A549 (cell line): ENCODE data around the gene PTPRD. TPM values are rescaled to one million over a fixed set of nuclear protein-coding genes. Genes with fewer than 3 reads are reported as not detected.

ENCODE experiments used
- ATAC-seq, 2 experiments: fragments of 200-7000 bp in 1 of 2; fragments of >200 bp in 1 of 2; cut with Nextera tagmentation in 1 of 2; cut with Tn5 transposase in 1 of 2; 3 replicates each; pipeline versions ENCODE4 v1.8.0 to v1.9.1; 2018 to 2020; ENCODE audit warnings: mild to moderate bottlenecking in 1 of 2, moderate library complexity in 1 of 2
- CTCF ChIA-PET: fragments of 300-600 bp; sonication (Branson Sonifier 250); formaldehyde crosslinking; extraction: SDS; loops from one replicate; lab custom pipeline; 2021; ENCODE audit warnings: antibody characterized with exemption, inconsistent platforms; lab: Yijun Ruan, JAX
- POLR2A ChIA-PET: fragments of 350-600 bp; formaldehyde crosslinking; extraction: SDS; loops from one replicate; lab custom pipeline; 2021; ENCODE audit warnings: antibody characterized with exemption, inconsistent platforms; lab: Yijun Ruan, JAX
- DNase-seq, 2 experiments: peaks; one replicate each; pipeline versions ENCODE4 v3.0.0 to v3.0.0-alpha.2; 2011 to 2016; ENCODE audit warnings: low read depth in 1 of 2, low spot score in 1 of 2
- FAIRE-seq: peaks from 2 replicates; lab custom pipeline; 2011; peaks lifted over from hg19 to GRCh38; lab: Jason Lieb, UNC
- H3K27ac ChIP-seq, 2 experiments: fragments of >200 bp; sonication (Bioruptor Twin); formaldehyde crosslinking; 3 replicates each; pipeline ENCODE4 v1.5.1; 2016 to 2017
- H3K4me1 ChIP-seq: fragments of >200 bp; sonication (Bioruptor Twin); formaldehyde crosslinking; 3 replicates; pipeline ENCODE4 v1.6.1; 2016
- H3K4me2 ChIP-seq: fragments of >200 bp; sonication (Bioruptor Twin); formaldehyde crosslinking; 3 replicates; pipeline ENCODE4 v1.6.1; 2016
- H3K4me3 ChIP-seq: fragments of >200 bp; sonication (Bioruptor Twin); formaldehyde crosslinking; 3 replicates; pipeline ENCODE4 v1.5.1; 2016
- H3K9me3 ChIP-seq: fragments of >200 bp; sonication (Bioruptor Twin); formaldehyde crosslinking; 3 replicates; pipeline ENCODE4 v1.6.1; 2016
- CBX8 ChIP-seq: fragments of 200-600 bp; sonication (generic); IDR thresholded peaks from 2 replicates; pipeline ENCODE4 v1.6.1; 2016
- CEBPB ChIP-seq, 2 experiments: fragments of >200 bp in 1 of 2; sonication (Bioruptor Twin) in 1 of 2; formaldehyde crosslinking in 1 of 2; IDR thresholded peaks; 2 replicates each; pipeline ENCODE4 v1.6.1; 2012 to 2016
- CHD2 ChIP-seq: fragments of 150-350 bp; IDR thresholded peaks from 2 replicates; pipeline ENCODE4 v1.6.1; 2014; ENCODE audit warnings: low read length; ENCODE audit not compliant: partially characterized antibody
- CHD4 ChIP-seq: fragments of 200-600 bp; sonication (generic); IDR thresholded peaks from 2 replicates; pipeline ENCODE4 v1.6.1; 2016; ENCODE audit warnings: antibody characterized with exemption, mild to moderate bottlenecking, borderline replicate concordance
- CTCF ChIP-seq: fragments of >200 bp; sonication (Bioruptor Twin); formaldehyde crosslinking; IDR thresholded peaks from 3 replicates; pipeline ENCODE4 v1.5.1; 2016
- EHMT2 ChIP-seq: fragments of 200-600 bp; sonication (generic); IDR thresholded peaks from 2 replicates; pipeline ENCODE4 v1.6.1; 2016; ENCODE audit warnings: antibody characterized with exemption, low read depth, mild to moderate bottlenecking, moderate library complexity
- EP300 ChIP-seq, 2 experiments: fragments of >200 bp; sonication (Bioruptor Twin); formaldehyde crosslinking; IDR thresholded peaks; 2 replicates in 1 of 2; 3 replicates in 1 of 2; pipeline ENCODE4 v1.6.1; 2016 to 2017
- FOSL2 ChIP-seq, 2 experiments: fragments of 450-650 bp in 1 of 2; fragments of >200 bp in 1 of 2; sonication (Bioruptor Twin) in 1 of 2; formaldehyde crosslinking; IDR thresholded peaks; 2 replicates each; pipeline versions ENCODE4 v1.5.0 to v1.6.1; 2016 to 2020; ENCODE audit warnings: mild to moderate bottlenecking in 1 of 2, moderate library complexity in 1 of 2
- HDAC2 ChIP-seq: fragments of 200-600 bp; sonication (generic); IDR thresholded peaks from 2 replicates; pipeline ENCODE4 v1.6.1; 2016
- HOXB5 ChIP-seq: fragments of 250-450 bp; sonication (Bioruptor Pico); IDR thresholded peaks from 2 replicates; pipeline ENCODE4 v1.5.0; 2020; ENCODE audit warnings: mild to moderate bottlenecking, moderate library complexity
- JUNB ChIP-seq: fragments of >200 bp; sonication (Bioruptor Twin); formaldehyde crosslinking; IDR thresholded peaks from 2 replicates; pipeline ENCODE4 v1.6.1; 2016
- KDM1A ChIP-seq: fragments of 200-600 bp; sonication (generic); IDR thresholded peaks from 2 replicates; pipeline ENCODE4 v1.6.1; 2016; ENCODE audit warnings: low read depth, mild to moderate bottlenecking
- MAFK ChIP-seq: fragments of 450-650 bp; IDR thresholded peaks from 2 replicates; pipeline ENCODE4 v1.6.1; 2014; ENCODE audit not compliant: partially characterized antibody
- NFE2L2 ChIP-seq: fragments of 150-350 bp; conservative IDR thresholded peaks from 2 replicates; pipeline ENCODE4 v1.6.1; 2014; ENCODE audit warnings: low read length
- NR3C1 ChIP-seq: fragments of >200 bp; sonication (Bioruptor Twin); formaldehyde crosslinking; IDR thresholded peaks from 3 replicates; pipeline ENCODE4 v1.6.1; 2017
- PBX3 ChIP-seq: IDR thresholded peaks from 2 replicates; pipeline ENCODE4 v1.6.1; 2012
- POLR2A ChIP-seq: IDR thresholded peaks from 2 replicates; pipeline ENCODE4 v1.6.1; 2012; ENCODE audit warnings: mild to moderate bottlenecking, low read length
- RARB ChIP-seq: fragments of 250-450 bp; sonication (Bioruptor Pico); IDR thresholded peaks from 2 replicates; pipeline ENCODE4 v1.8.0; 2021; ENCODE audit warnings: mild to moderate bottlenecking, moderate library complexity
- RNF2 ChIP-seq: fragments of 200-600 bp; sonication (generic); IDR thresholded peaks from 2 replicates; pipeline ENCODE4 v1.6.1; 2016; ENCODE audit warnings: low read depth, mild to moderate bottlenecking, antibody characterized with exemption, moderate library complexity, borderline replicate concordance
- SREBF2 ChIP-seq: fragments of 450-650 bp; IDR thresholded peaks from 2 replicates; pipeline ENCODE4 v1.6.1; 2014; ENCODE audit warnings: mild to moderate bottlenecking, moderate library complexity
- TP53 ChIP-seq: fragments of 250-450 bp; sonication (Bioruptor Pico); IDR thresholded peaks from 2 replicates; pipeline ENCODE4 v1.5.0; 2021; ENCODE audit warnings: mild to moderate bottlenecking, moderate library complexity
- USF2 ChIP-seq: fragments of 450-650 bp; IDR thresholded peaks from 2 replicates; pipeline ENCODE4 v1.6.1; 2014; ENCODE audit warnings: antibody characterized with exemption
- ZC3H11A ChIP-seq: fragments of 450-650 bp; IDR thresholded peaks from 2 replicates; pipeline ENCODE4 v1.6.1; 2014; ENCODE audit warnings: antibody characterized with exemption, mild to moderate bottlenecking
- ZSCAN20 ChIP-seq: fragments of 250-450 bp; sonication (Bioruptor Pico); IDR thresholded peaks from 2 replicates; pipeline ENCODE4 v1.8.0; 2022; ENCODE audit warnings: mild to moderate bottlenecking, moderate library complexity
- WGBS: methylation state at CpG from one replicate; pipeline ENCODE4 v1.1.6; 2017; ENCODE audit errors: missing lambda C conversion rate; 5-methylcytosine and 5-hydroxymethylcytosine counted together
- polyA plus RNA-seq, 4 experiments: library from polyadenylated mRNA; depleted of rRNA in 3 of 4; stranded (reverse); fragments of >200 nt; fragmentation: RNase III in 1 of 4; extraction: RNeasy Plus Mini Kit Qiagen cat#74134 plus additional on column Dnase treatment in 1 of 4; gene quantifications; 2 replicates in 3 of 4; 3 replicates in 1 of 4; pipeline ENCODE4 v1.2.3, GENCODE V29; 2011 to 2017

The PTPRD gene
- polyA plus RNA-seq, 2 of the 4 experiments (the other 2 are of a cell fraction) = 0.39 to 1.3 TPM

- no peak for ATAC-seq
- CTCF ChIA-PET = no interaction called here
- no peak overlapping the region for H3K27ac ChIP-seq
- WGBS = under 1% methylated on average over 3 of the region's 3 CpGs
- no peak for TF ChIP-seq ZC3H11A
- no peak for TF ChIP-seq FOSL2 (IDR thresholded peaks at IDR 0.05)
- TF ChIP-seq FOSL2 (CRISPR knock-in tag; IDR thresholded peaks at IDR 0.05) = no peak
- no peak for TF ChIP-seq RNF2
- TF ChIP-seq CTCF = no peak
- no peak for TF ChIP-seq HOXB5
- no peak for TF ChIP-seq EHMT2
- no peak for TF ChIP-seq CEBPB (IDR thresholded peaks at IDR 0.05)
- TF ChIP-seq TP53 = no peak
- no peak for TF ChIP-seq ZSCAN20
- TF ChIP-seq KDM1A = no peak
- no peak for TF ChIP-seq CBX8
- no peak for TF ChIP-seq NFE2L2
- no peak for TF ChIP-seq CHD2
- no peak for TF ChIP-seq SREBF2
- TF ChIP-seq RARB (CRISPR knock-in tag) = no peak
- no peak for TF ChIP-seq POLR2A
- TF ChIP-seq PBX3 = no peak
- TF ChIP-seq CHD4 = no peak
- no peak for TF ChIP-seq NR3C1
- TF ChIP-seq, all 56 proteins: peak for 0
- no peaks in the 10 kb centered on the region for H3K4me1 ChIP-seq
- no peak overlapping the region for H3K4me3 ChIP-seq
- H3K4me2 ChIP-seq = no peak overlapping the region
- no peaks in the 10 kb centered on the region; the same call in 2 of the 3 replicates for H3K9me3 ChIP-seq
- no peak for FAIRE-seq
- DNase-seq = no peak
- POLR2A ChIA-PET = no interaction called here
Measured at GRCh38 chr9:9257999-9258498, 1354.8 kb downstream of the PTPRD start.

GRCh38 chr9:9246726-9247125 lies 1366.1 kb downstream of the PTPRD start:
- no peaks in the 10 kb centered on the region for H3K4me1 ChIP-seq
- ChIA-PET CTCF (no interaction called here), POLR2A (no interaction called here)
- DNase-seq (no peak), ATAC-seq (no peak), FAIRE-seq (no peak)
- no peak overlapping the region for H3K27ac ChIP-seq
- H3K4me3 ChIP-seq = no peak overlapping the region
- WGBS = 41% methylated on average over 2 of the region's 2 CpGs
- H3K4me2 ChIP-seq = no peak overlapping the region
- TF ChIP-seq JUNB = no peak
- TF ChIP-seq PBX3 = no peak
- TF ChIP-seq MAFK = no peak
- no peak for TF ChIP-seq ZSCAN20
- no peak for TF ChIP-seq USF2
- H3K9me3 ChIP-seq = no peaks in the 10 kb centered on the region

- Histone ChIP-seq H3K27ac (no peak overlapping the region), H3K9me3 (no peaks in the 10 kb centered on the region), H3K4me1 (no peaks in the 10 kb centered on the region), H3K4me2 (no peak overlapping the region), H3K4me3 (no peak overlapping the region)
- ChIA-PET POLR2A (no interaction called here), CTCF (no interaction called here)
- ATAC-seq = no peak
- no peak for FAIRE-seq
- no peak for TF ChIP-seq HDAC2
- TF ChIP-seq EP300 (IDR thresholded peaks at IDR 0.05) = no peak
- peak; percentile 61 for TF ChIP-seq MAFK
- no peak for TF ChIP-seq TP53
- DNase-seq = no peak
Measured at GRCh38 chr9:9231946-9232345, 1380.9 kb downstream of the PTPRD start.
